ENCODE measurements around the gene MINDY3.

MINDY3 gene

GRCh38 chr10:15822131-15822530, 38.2 kb downstream of the MINDY3 start:
- DNase-seq (no peak), ATAC-seq (ENCODE audit: insufficient read depth, low read depth) (no peak)
- Histone ChIP-seq H3K4me3 (ENCODE audit: low read depth in 1 of 2, low read length in 2 of 2) (no peak overlapping the region), H3K4me2 (ENCODE audit: insufficient read depth, low read length) (no peak overlapping the region), H3K9me3 (ENCODE audit: insufficient read depth, low read length, severe bottlenecking) (no peaks in the 10 kb centered on the region), H3K36me3 (ENCODE audit: insufficient read depth, low read length) (peaks cover 60% of the 10 kb centered on the region; the same call in 1 of the 2 replicates), H3K27ac (ENCODE audit: low read length) (no peak overlapping the region), H2AFZ (ENCODE audit: low read depth, low read length) (no peak overlapping the region), H3K9ac (ENCODE audit: low read depth, low read length) (no peak overlapping the region), H3K4me1 (ENCODE audit: insufficient read depth, low read length) (no peaks in the 10 kb centered on the region), H4K20me1 (ENCODE audit: insufficient read depth, low read length) (no peaks in the 10 kb centered on the region; the same call in 1 of the 2 replicates), H3K79me2 (ENCODE audit: insufficient read depth, low read length) (no peaks in the 10 kb centered on the region), H3K27me3 (ENCODE audit: insufficient read depth, low read length, poor library complexity) (no peaks in the 10 kb centered on the region)
- TF ChIP-seq, protein P1, sequence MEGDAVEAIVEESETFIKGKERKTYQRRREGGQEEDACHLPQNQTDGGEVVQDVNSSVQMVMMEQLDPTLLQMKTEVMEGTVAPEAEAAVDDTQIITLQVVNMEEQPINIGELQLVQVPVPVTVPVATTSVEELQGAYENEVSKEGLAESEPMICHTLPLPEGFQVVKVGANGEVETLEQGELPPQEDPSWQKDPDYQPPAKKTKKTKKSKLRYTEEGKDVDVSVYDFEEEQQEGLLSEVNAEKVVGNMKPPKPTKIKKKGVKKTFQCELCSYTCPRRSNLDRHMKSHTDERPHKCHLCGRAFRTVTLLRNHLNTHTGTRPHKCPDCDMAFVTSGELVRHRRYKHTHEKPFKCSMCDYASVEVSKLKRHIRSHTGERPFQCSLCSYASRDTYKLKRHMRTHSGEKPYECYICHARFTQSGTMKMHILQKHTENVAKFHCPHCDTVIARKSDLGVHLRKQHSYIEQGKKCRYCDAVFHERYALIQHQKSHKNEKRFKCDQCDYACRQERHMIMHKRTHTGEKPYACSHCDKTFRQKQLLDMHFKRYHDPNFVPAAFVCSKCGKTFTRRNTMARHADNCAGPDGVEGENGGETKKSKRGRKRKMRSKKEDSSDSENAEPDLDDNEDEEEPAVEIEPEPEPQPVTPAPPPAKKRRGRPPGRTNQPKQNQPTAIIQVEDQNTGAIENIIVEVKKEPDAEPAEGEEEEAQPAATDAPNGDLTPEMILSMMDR (IDR thresholded peaks at IDR 0.05; ENCODE audit: borderline replicate concordance, extremely low read depth, low read length, poor library complexity, severe bottlenecking), result no peak
- no peak for TF ChIP-seq EZH2 (IDR thresholded peaks at IDR 0.05; ENCODE audit: borderline replicate concordance, low read depth, low read length, severe bottlenecking)

DNA sequence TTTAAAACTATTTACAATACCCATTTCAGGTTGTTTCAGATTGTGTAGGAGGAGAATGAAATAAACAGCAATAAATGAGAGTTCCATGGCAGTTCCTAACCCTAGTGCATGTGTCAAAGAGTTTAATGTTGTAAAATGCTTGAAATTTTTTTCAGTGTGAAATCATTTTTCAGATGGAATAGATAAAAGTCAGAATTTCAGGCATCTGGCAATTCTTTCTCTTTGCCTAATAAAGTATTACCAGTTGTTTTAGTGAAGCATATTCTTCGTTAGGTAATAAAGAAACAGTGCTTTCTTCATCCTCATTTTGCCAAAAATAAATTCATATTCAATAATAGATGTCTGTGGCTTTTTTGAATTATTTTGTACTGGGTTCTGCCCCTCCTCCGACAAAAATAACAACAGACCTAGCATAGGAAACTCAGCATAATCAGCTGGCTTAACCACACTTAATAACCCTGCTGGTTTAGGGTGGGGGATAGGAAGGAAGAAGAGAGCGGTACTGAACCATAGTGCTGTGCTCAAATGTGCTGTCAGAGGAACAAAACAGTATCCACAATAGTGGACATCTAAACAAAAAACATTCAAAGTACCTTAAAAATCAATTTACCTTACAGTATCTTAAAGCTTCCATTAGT, 39.1 kb downstream of the MINDY3 start:
- Histone ChIP-seq H3K9ac (ENCODE audit: low read depth, low read length) (no peak overlapping the region), H3K4me2 (ENCODE audit: insufficient read depth, low read length) (no peak overlapping the region), H3K4me1 (ENCODE audit: insufficient read depth, low read length) (no peaks in the 10 kb centered on the region), H3K36me3 (ENCODE audit: insufficient read depth, low read length) (peaks cover 57% of the 10 kb centered on the region; the same call in 1 of the 2 replicates), H3K27me3 (ENCODE audit: insufficient read depth, low read length, poor library complexity) (no peaks in the 10 kb centered on the region), H3K9me3 (ENCODE audit: insufficient read depth, low read length, severe bottlenecking) (no peaks in the 10 kb centered on the region), H3K27ac (ENCODE audit: low read length) (no peak overlapping the region), H3K4me3 (ENCODE audit: low read depth in 1 of 2, low read length in 2 of 2) (no peak overlapping the region), H2AFZ (ENCODE audit: low read depth, low read length) (no peak overlapping the region), H4K20me1 (ENCODE audit: insufficient read depth, low read length) (no peaks in the 10 kb centered on the region; the same call in 1 of the 2 replicates), H3K79me2 (ENCODE audit: insufficient read depth, low read length) (no peaks in the 10 kb centered on the region)
- ATAC-seq (ENCODE audit: insufficient read depth, low read depth) (no peak), DNase-seq (no peak)
- TF ChIP-seq EZH2 (IDR thresholded peaks at IDR 0.05; ENCODE audit: borderline replicate concordance, low read depth, low read length, severe bottlenecking), result no peak

DNA sequence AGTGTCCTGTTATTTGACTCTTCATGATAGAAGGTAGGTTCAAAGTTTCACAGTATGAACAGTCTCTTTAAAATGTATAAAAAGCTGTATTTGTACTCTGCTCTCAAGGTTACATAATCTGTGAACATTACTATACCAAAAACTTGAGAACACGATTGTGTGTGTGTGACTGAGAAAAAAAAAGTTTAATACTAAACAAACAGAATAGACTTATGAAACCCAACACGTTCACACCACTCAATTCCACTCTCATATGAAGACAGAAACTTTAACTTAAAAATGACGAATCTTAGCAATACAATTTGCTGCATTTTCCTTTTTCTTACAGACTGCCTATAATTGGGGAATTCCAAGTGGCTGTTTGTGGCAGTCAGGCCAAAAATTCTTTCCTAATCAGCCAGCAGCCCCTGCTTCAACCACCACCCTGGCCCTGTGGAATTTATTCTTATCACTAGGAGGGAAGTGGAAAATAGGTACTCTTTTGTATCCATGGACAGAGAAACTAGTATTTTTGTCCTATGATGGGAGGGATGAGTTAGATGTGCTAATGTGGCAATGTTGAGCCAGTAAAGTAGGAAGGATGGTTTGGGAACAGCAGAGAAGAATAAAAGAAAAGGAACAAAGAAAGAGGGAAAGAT, 42.8 kb downstream of the MINDY3 start:
- H2AFZ ChIP-seq (ENCODE audit: low read depth, low read length), result no peak overlapping the region
- no peak overlapping the region for H3K27ac ChIP-seq (ENCODE audit: low read length)
- no peaks in the 10 kb centered on the region for H3K27me3 ChIP-seq (ENCODE audit: insufficient read depth, low read length, poor library complexity)
- DNase-seq, result no peak
- peaks cover 41% of the 10 kb centered on the region; the same call in 1 of the 2 replicates for H3K36me3 ChIP-seq (ENCODE audit: insufficient read depth, low read length)
- no peak overlapping the region for H3K4me2 ChIP-seq (ENCODE audit: insufficient read depth, low read length)
- H3K9me3 ChIP-seq (ENCODE audit: insufficient read depth, low read length, severe bottlenecking), result no peaks in the 10 kb centered on the region
- ATAC-seq (ENCODE audit: insufficient read depth, low read depth), result no peak
- H3K4me3 ChIP-seq (ENCODE audit: low read depth in 1 of 2, low read length in 2 of 2), result no peak overlapping the region
- H3K9ac ChIP-seq (ENCODE audit: low read depth, low read length), result no peak overlapping the region
- H4K20me1 ChIP-seq (ENCODE audit: insufficient read depth, low read length), result no peaks in the 10 kb centered on the region; the same call in 1 of the 2 replicates
- no peaks in the 10 kb centered on the region for H3K79me2 ChIP-seq (ENCODE audit: insufficient read depth, low read length)
- no peaks in the 10 kb centered on the region for H3K4me1 ChIP-seq (ENCODE audit: insufficient read depth, low read length)
- TF ChIP-seq EZH2 (IDR thresholded peaks at IDR 0.05; ENCODE audit: borderline replicate concordance, low read depth, low read length, severe bottlenecking), result no peak
- TF ChIP-seq, protein P1 (IDR thresholded peaks at IDR 0.05; ENCODE audit: borderline replicate concordance, extremely low read depth, low read length, poor library complexity, severe bottlenecking), result no peak

GRCh38 chr10:15815242-15815885, 44.9 kb downstream of the MINDY3 start:
- Histone ChIP-seq H3K79me2 (ENCODE audit: insufficient read depth, low read length) (no peaks in the 10 kb centered on the region), H3K4me2 (ENCODE audit: insufficient read depth, low read length) (no peak overlapping the region), H3K27ac (ENCODE audit: low read length) (no peak overlapping the region), H3K9ac (ENCODE audit: low read depth, low read length) (no peak overlapping the region), H3K9me3 (ENCODE audit: insufficient read depth, low read length, severe bottlenecking) (no peaks in the 10 kb centered on the region), H3K36me3 (ENCODE audit: insufficient read depth, low read length) (peaks cover 21% of the 10 kb centered on the region; the same call in 1 of the 2 replicates), H3K4me1 (ENCODE audit: insufficient read depth, low read length) (no peaks in the 10 kb centered on the region), H4K20me1 (ENCODE audit: insufficient read depth, low read length) (no peaks in the 10 kb centered on the region; the same call in 1 of the 2 replicates), H3K27me3 (ENCODE audit: insufficient read depth, low read length, poor library complexity) (no peaks in the 10 kb centered on the region), H2AFZ (ENCODE audit: low read depth, low read length) (no peak overlapping the region), H3K4me3 (ENCODE audit: low read depth in 1 of 2, low read length in 2 of 2) (no peak overlapping the region)
- DNase-seq, result no peak
- ATAC-seq (ENCODE audit: insufficient read depth, low read depth), result no peak
- no peak for TF ChIP-seq EZH2 (IDR thresholded peaks at IDR 0.05; ENCODE audit: borderline replicate concordance, low read depth, low read length, severe bottlenecking)
- TF ChIP-seq, protein P1 (IDR thresholded peaks at IDR 0.05; ENCODE audit: borderline replicate concordance, extremely low read depth, low read length, poor library complexity, severe bottlenecking), result no peak
